Type B pancreatic cell (in vitro differentiated cells): ENCODE data around the gene SERPINA7. TPM values are rescaled to one million over a fixed set of nuclear protein-coding genes. Genes with fewer than 3 reads are reported as not detected.
"Not testable (repeated sequence)": the region's sequence is repeated elsewhere in the genome, so short reads cannot be mapped to it uniquely, and the experiment has no call there.

Experiments used
- DNase-seq: peaks from one replicate; pipeline ENCODE4 v3.0.0; 2021; ENCODE audit warnings: mixed read lengths; ENCODE audit not compliant: unreplicated experiment; ENCODE audit errors: extremely low spot score
- H3K27ac Mint-ChIP-seq: 2 replicates; pipeline ENCODE4 v1.8.0; 2021; ENCODE audit warnings: mild to moderate bottlenecking, mixed read lengths
- H3K27me3 Mint-ChIP-seq: 2 replicates; pipeline ENCODE4 v1.8.0; 2021; ENCODE audit warnings: mixed read lengths
- H3K36me3 Mint-ChIP-seq: 2 replicates; pipeline ENCODE4 v1.8.0; 2021; ENCODE audit warnings: mixed read lengths
- H3K4me1 Mint-ChIP-seq: one replicate; pipeline ENCODE4 v1.8.0; 2021; ENCODE audit warnings: mixed read lengths; ENCODE audit not compliant: unreplicated experiment
- H3K4me3 Mint-ChIP-seq: 2 replicates; pipeline ENCODE4 v1.8.0; 2021; ENCODE audit warnings: mild to moderate bottlenecking, mixed read lengths
- H3K9me3 Mint-ChIP-seq: 2 replicates; pipeline ENCODE4 v1.8.0; 2021; ENCODE audit warnings: mixed read lengths
- CTCF ChIP-seq: fragments of 200-600 bp; sonication (generic); conservative IDR thresholded peaks from 2 replicates; pipeline ENCODE4 v1.5.0; 2021; ENCODE audit warnings: antibody characterized with exemption, mild to moderate bottlenecking
- total RNA-seq: library from RNA; stranded (reverse); gene quantifications from 2 replicates; pipeline ENCODE4 v1.2.1, GENCODE V29; 2021; ENCODE audit warnings: low replicate concordance

Gene SERPINA7
- total RNA-seq, 1 donor from 2014 or later: not detected

DNA sequence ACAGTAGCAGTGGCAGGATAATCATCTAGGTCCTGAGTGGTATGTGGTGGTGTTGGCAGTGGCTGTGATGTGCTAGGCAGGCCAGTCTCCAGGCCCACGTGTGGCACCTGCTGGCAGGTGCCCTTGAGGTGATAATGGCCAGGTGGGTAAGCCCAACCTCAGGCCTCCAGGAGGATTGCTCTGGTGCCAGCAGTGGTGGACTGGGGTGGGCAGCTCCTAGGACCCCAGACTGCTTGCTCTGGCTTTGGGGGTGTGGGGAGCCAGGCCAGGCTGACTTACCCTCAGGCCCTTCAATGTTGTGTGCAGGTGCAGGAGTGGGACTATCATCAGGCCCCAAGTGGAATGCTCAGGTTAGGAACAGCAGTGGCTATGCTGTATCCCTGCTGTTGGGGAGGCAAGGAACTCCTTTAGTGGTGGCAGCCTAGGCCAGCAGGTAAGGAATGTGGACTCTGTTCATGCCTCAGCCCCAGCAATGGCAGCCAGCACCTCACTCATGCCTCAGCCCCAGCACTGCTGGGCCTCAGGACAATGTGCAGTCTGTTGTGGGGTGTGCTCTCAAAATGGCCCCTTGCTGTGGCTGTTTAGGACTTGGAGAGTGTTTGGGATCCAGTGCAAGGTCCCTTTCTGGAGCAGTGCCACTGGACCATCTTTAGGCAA is 24.3 kb downstream of the SERPINA7 start:
- no peaks in the 10 kb centered on the region for H3K4me1 Mint-ChIP-seq
- no peaks in the 10 kb centered on the region for H3K9me3 Mint-ChIP-seq
- DNase-seq: no peak
- no peak for TF ChIP-seq CTCF
- H3K27me3 Mint-ChIP-seq: no peaks in the 10 kb centered on the region
- no peak overlapping the region for H3K27ac Mint-ChIP-seq
- H3K36me3 Mint-ChIP-seq: no peaks in the 10 kb centered on the region
- no peak overlapping the region for H3K4me3 Mint-ChIP-seq

DNA sequence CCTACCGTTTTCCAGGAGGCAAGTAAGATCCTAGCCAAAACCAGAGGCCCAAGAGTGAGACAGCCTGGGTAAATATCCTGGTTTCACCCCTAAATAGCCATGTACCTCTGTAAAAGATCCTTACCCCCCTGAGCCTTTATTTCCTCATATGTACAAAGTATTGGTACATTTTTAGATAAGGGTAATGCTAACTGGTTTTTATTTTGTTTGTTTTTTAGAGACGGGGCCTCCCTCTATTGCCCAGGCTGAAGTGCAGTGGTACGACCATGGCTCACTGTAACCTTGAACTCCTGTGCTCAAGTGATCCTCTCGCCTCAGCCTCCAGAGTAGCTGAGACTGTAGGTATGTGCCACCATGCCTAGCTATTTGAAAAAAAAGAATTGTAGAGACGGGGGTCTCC is 29.4 kb downstream of the SERPINA7 start:
- H3K4me1 Mint-ChIP-seq: no peaks in the 10 kb centered on the region
- no peak overlapping the region for H3K27ac Mint-ChIP-seq
- no peaks in the 10 kb centered on the region for H3K36me3 Mint-ChIP-seq
- H3K27me3 Mint-ChIP-seq: no peaks in the 10 kb centered on the region
- no peak for DNase-seq
- no peak overlapping the region for H3K4me3 Mint-ChIP-seq
- no peak for TF ChIP-seq CTCF
- H3K9me3 Mint-ChIP-seq: no peaks in the 10 kb centered on the region

DNA sequence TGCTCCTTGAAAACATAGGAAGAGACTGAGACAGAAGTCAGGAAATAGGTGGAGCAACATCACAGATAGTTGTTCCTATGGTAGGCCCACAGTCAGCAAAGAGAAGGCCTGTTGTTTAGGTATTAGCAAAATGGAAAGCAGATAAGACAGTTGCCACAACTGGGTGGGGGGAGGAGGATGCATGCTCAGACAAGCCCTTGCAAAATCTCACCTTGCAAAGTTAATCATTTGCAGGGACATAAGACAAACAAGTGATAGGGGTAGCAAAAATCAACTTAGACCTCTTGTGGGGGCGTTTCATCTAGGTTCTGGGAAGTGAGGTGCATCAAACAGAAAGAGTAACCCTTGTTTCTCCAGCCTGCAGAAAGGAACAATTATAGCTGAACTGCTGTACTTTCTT is 30.7 kb downstream of the SERPINA7 start:
- H3K27me3 Mint-ChIP-seq: no peaks in the 10 kb centered on the region
- H3K4me3 Mint-ChIP-seq: no peak overlapping the region
- no peak for TF ChIP-seq CTCF
- H3K36me3 Mint-ChIP-seq: no peaks in the 10 kb centered on the region
- H3K4me1 Mint-ChIP-seq: no peaks in the 10 kb centered on the region
- no peak for DNase-seq
- H3K9me3 Mint-ChIP-seq: no peaks in the 10 kb centered on the region
- no peak overlapping the region for H3K27ac Mint-ChIP-seq

DNA sequence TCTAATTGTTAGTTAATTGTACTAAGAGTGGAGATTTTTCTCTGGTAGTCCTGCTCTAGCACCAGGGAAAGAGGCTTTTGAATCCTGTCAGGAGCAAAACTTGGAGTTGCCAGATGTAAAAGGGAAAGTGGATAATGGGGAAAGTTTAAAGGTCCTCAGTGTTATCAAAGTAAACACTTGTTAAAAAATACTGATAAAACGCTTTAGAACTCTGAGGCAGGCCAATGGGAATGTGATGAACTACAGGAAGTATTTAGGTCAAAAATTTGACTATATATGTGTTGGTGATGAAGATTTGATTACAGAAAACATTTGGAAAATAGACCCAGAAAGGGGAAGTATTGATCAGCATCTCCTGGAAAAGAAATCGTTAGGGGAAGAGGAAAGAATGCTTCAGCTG is 32.8 kb downstream of the SERPINA7 start:
- no peaks in the 10 kb centered on the region for H3K36me3 Mint-ChIP-seq
- no peak overlapping the region for H3K27ac Mint-ChIP-seq
- no peak overlapping the region for H3K4me3 Mint-ChIP-seq
- H3K4me1 Mint-ChIP-seq: no peaks in the 10 kb centered on the region
- H3K9me3 Mint-ChIP-seq: no peaks in the 10 kb centered on the region
- no peak for DNase-seq
- H3K27me3 Mint-ChIP-seq: no peaks in the 10 kb centered on the region
- TF ChIP-seq CTCF: no peak

DNA sequence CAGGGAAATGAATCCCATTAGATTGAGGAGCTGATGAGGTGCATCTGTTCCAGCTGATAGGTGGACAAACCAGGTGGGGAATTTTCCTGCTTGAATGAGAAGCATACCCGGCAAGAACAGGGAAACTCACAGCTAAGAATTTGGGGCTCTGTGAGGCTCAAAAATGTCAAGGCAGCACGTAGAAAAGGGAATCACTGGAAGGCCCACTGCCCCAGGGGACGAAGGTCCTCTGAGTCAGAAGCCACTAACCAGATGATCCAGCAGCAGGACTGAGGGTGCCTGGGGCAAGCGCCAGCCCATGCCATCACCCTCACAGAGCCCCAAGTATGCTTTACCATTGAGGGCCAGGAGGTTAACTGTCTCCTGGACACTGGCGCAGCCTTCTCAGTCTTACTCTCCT is 37.9 kb downstream of the SERPINA7 start:
- H3K27me3 Mint-ChIP-seq, H3K9me3 Mint-ChIP-seq: not testable (repeated sequence)

GRCh38 chrX:106000203-106000602 is 38.3 kb downstream of the SERPINA7 start:
- Mint-ChIP-seq H3K9me3 (no peaks in the 10 kb centered on the region), H3K4me3 (no peak overlapping the region), H3K4me1 (no peaks in the 10 kb centered on the region), H3K27ac (no peak overlapping the region), H3K36me3 (no peaks in the 10 kb centered on the region), H3K27me3 (no peaks in the 10 kb centered on the region)
- TF ChIP-seq CTCF: no peak
- DNase-seq: no peak

More for the DNA sequence above, 37.9 kb downstream of the SERPINA7 start:
- not testable (repeated sequence) for H3K36me3 Mint-ChIP-seq, H3K27ac Mint-ChIP-seq, H3K4me1 Mint-ChIP-seq, H3K4me3 Mint-ChIP-seq, DNase-seq
